Measurements from ENCODE around the gene MTHFSD.

The MTHFSD gene

GRCh38 chr16:86498671-86499439, 56.2 kb downstream of the MTHFSD start:
- no peak overlapping the region for H3K4me3 ChIP-seq (ENCODE audit: low read depth, low read length)
- no peak for TF ChIP-seq CTCF (IDR thresholded peaks at IDR 0.05; ENCODE audit: control insufficient read depth, extremely low read depth, insufficient read depth)
- DNase-seq (ENCODE audit: low read depth): no peak

- H3K4me3 ChIP-seq (ENCODE audit: low read depth, low read length): no peak overlapping the region
- no peak for DNase-seq (ENCODE audit: low read depth)
- no peak for TF ChIP-seq CTCF (IDR thresholded peaks at IDR 0.05; ENCODE audit: control insufficient read depth, extremely low read depth, insufficient read depth)
These were observed 56.8 kb downstream of the MTHFSD start for GRCh38 chr16:86498155-86498670.

GRCh38 chr16:86497551-86498021, 57.4 kb downstream of the MTHFSD start:
- H3K4me3 ChIP-seq (ENCODE audit: low read depth, low read length): no peak overlapping the region
- no peak for TF ChIP-seq CTCF (IDR thresholded peaks at IDR 0.05; ENCODE audit: control insufficient read depth, extremely low read depth, insufficient read depth)
- DNase-seq (ENCODE audit: low read depth): no peak

GRCh38 chr16:86496929-86497461, 58.0 kb downstream of the MTHFSD start:
- no peak overlapping the region for H3K4me3 ChIP-seq (ENCODE audit: low read depth, low read length)
- no peak for TF ChIP-seq CTCF (IDR thresholded peaks at IDR 0.05; ENCODE audit: control insufficient read depth, extremely low read depth, insufficient read depth)
- DNase-seq (ENCODE audit: low read depth): no peak

GRCh38 chr16:86496262-86496928, 58.6 kb downstream of the MTHFSD start:
- TF ChIP-seq CTCF (IDR thresholded peaks at IDR 0.05; ENCODE audit: control insufficient read depth, extremely low read depth, insufficient read depth): no peak
- DNase-seq (ENCODE audit: low read depth): no peak
- H3K4me3 ChIP-seq (ENCODE audit: low read depth, low read length): no peak overlapping the region

- no peak for DNase-seq (ENCODE audit: low read depth)
- H3K4me3 ChIP-seq (ENCODE audit: low read depth, low read length): no peak overlapping the region
- TF ChIP-seq CTCF (IDR thresholded peaks at IDR 0.05; ENCODE audit: control insufficient read depth, extremely low read depth, insufficient read depth): no peak
These were observed 59.2 kb downstream of the MTHFSD start for GRCh38 chr16:86495756-86496261.
